Measurements from ENCODE around the gene PRKAA1.
"Not testable (repeated sequence)": the region's sequence is repeated elsewhere in the genome, so short reads cannot be mapped to it uniquely, and the experiment has no call there.

The PRKAA1 gene

DNA sequence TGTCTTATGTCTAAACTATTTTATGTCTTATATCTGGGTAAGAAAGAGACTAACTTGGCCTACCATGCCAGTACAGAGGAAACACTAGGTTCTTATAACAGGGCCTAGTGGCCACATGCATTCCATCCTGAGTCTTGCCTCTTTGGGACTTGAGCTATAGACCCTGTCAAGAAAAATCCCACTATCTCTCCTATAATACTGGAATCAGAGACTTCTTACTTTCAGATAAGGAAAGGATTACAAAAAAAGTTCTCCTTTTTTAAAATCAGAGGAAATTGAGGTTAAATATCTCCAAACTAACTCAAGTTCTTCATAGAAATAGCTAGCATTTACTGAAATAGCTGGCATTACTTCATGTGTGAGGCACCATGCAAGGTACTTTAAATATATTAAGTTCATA is 84.2 kb downstream of the PRKAA1 start:
- TF ChIP-seq POLR2AphosphoS5 (IDR thresholded peaks at IDR 0.05; ENCODE audit: low read depth) (no peak), GABPA (IDR thresholded peaks at IDR 0.05; ENCODE audit: low read depth) (no peak), SPI1 (IDR thresholded peaks at IDR 0.05; ENCODE audit: borderline replicate concordance, low read depth) (no peak), REST (IDR thresholded peaks at IDR 0.05; ENCODE audit: insufficient replicate concordance, low read depth) (no peak)
- TF ChIP-seq, protein P1, sequence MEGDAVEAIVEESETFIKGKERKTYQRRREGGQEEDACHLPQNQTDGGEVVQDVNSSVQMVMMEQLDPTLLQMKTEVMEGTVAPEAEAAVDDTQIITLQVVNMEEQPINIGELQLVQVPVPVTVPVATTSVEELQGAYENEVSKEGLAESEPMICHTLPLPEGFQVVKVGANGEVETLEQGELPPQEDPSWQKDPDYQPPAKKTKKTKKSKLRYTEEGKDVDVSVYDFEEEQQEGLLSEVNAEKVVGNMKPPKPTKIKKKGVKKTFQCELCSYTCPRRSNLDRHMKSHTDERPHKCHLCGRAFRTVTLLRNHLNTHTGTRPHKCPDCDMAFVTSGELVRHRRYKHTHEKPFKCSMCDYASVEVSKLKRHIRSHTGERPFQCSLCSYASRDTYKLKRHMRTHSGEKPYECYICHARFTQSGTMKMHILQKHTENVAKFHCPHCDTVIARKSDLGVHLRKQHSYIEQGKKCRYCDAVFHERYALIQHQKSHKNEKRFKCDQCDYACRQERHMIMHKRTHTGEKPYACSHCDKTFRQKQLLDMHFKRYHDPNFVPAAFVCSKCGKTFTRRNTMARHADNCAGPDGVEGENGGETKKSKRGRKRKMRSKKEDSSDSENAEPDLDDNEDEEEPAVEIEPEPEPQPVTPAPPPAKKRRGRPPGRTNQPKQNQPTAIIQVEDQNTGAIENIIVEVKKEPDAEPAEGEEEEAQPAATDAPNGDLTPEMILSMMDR (IDR thresholded peaks at IDR 0.05; ENCODE audit: insufficient read depth, low read length) = no peak
- Histone ChIP-seq H3K4me3 (replicated peaks; ENCODE audit: insufficient read depth, low read length) (no peak overlapping the region), H3K27ac (replicated peaks) (no peak overlapping the region), H3K27me3 (ENCODE audit: insufficient read depth, poor library complexity, severe bottlenecking) (no peaks in the 10 kb centered on the region)
- no peak for DNase-seq (ENCODE audit: low read depth in 1 of 2, low spot score in 1 of 2)

- not testable (repeated sequence) for H3K27me3 ChIP-seq (ENCODE audit: insufficient read depth, poor library complexity, severe bottlenecking); DNase-seq (ENCODE audit: low read depth in 1 of 2, low spot score in 1 of 2); H3K27ac ChIP-seq (replicated peaks); H3K4me3 ChIP-seq (replicated peaks; ENCODE audit: insufficient read depth, low read length)
These were observed 87.6 kb downstream of the PRKAA1 start for GRCh38 chr5:40710575-40710974.
